PC-3 (cell line): ENCODE results near the gene PDLIM7. TPM values are rescaled to one million over a fixed set of nuclear protein-coding genes. Genes with fewer than 3 reads are reported as not detected.
A peak's percentile ranks its signal among the peaks of the same experiment; 100 is the strongest.

ENCODE experiments used
- ATAC-seq: fragments of 200-7000 bp; cut with Tn5 transposase; 2 replicates; pipeline ENCODE4 v1.9.1; 2020; ENCODE audit warnings: mild to moderate bottlenecking, moderate library complexity
- BruUV-seq: library from RNA; stranded (reverse); fragments of 400-500 nt; replicated peaks from 2 replicates; lab custom pipeline; 2021; lab: Mats Ljungman, UMichigan
- CTCF ChIA-PET: fragments of 300-600 bp; sonication (Branson Sonifier 250); formaldehyde crosslinking; loops from one replicate; lab custom pipeline; 2022; ENCODE audit warnings: antibody characterized with exemption; lab: Charles Lee
- POLR2A ChIA-PET: fragments of 300-600 bp; sonication (Branson Sonifier 250); formaldehyde crosslinking; loops from one replicate; lab custom pipeline; 2022; ENCODE audit warnings: antibody characterized with exemption; ENCODE audit not compliant: unreplicated experiment; lab: Charles Lee
- DNase-seq: peaks from one replicate; pipeline ENCODE4 v3.0.0-alpha.2; 2015
- H2AFZ ChIP-seq: fragments of 300-600 bp; sonication (generic); 2 replicates; pipeline ENCODE4 v1.6.0; 2016; ENCODE audit warnings: antibody characterized with exemption, low read length
- H3F3A ChIP-seq: fragments of 300-600 bp; sonication (generic); one replicate; pipeline ENCODE4 v1.6.0; 2017; ENCODE audit warnings: antibody characterized with exemption, low read length, control low read depth, mild to moderate bottlenecking; ENCODE audit not compliant: unreplicated experiment
- H3K27ac ChIP-seq: fragments of 300-600 bp; sonication (generic); 2 replicates; pipeline ENCODE4 v1.5.1; 2016; ENCODE audit warnings: mild to moderate bottlenecking, low read length
- H3K27me3 ChIP-seq: fragments of 300-600 bp; sonication (generic); 2 replicates; pipeline ENCODE4 v1.6.1; 2016; ENCODE audit warnings: low read length, mixed read lengths
- H3K36me3 ChIP-seq: fragments of 300-600 bp; sonication (generic); 2 replicates; pipeline ENCODE4 v1.6.1; 2016; ENCODE audit warnings: low read depth, mixed run types, low read length, mixed read lengths
- H3K4me1 ChIP-seq: fragments of 300-600 bp; sonication (generic); 2 replicates; pipeline ENCODE4 v1.5.1; 2016; ENCODE audit warnings: low read length; ENCODE audit not compliant: insufficient read depth
- H3K4me2 ChIP-seq: fragments of 300-600 bp; sonication (generic); 2 replicates; pipeline ENCODE4 v1.6.0; 2016; ENCODE audit warnings: low read length
- H3K4me3 ChIP-seq: fragments of 300-600 bp; sonication (generic); 2 replicates; pipeline ENCODE4 v1.5.1; 2016; ENCODE audit warnings: mild to moderate bottlenecking, low read length, mixed read lengths
- H3K79me2 ChIP-seq: fragments of 300-600 bp; sonication (generic); 2 replicates; pipeline ENCODE4 v1.6.1; 2017; ENCODE audit warnings: low read length, mixed read lengths
- H3K9ac ChIP-seq: fragments of 300-600 bp; sonication (generic); 2 replicates; pipeline ENCODE4 v1.6.0; 2016; ENCODE audit warnings: mild to moderate bottlenecking, low read length
- H3K9me2 ChIP-seq: fragments of 300-600 bp; sonication (generic); replicated peaks from 2 replicates; pipeline ENCODE4 v1.6.1; 2016; ENCODE audit warnings: mixed run types, low read length, mixed read lengths
- H3K9me3 ChIP-seq: fragments of 300-600 bp; sonication (generic); 2 replicates; pipeline ENCODE4 v1.6.1; 2016; ENCODE audit warnings: low read length, mixed read lengths
- H4K20me1 ChIP-seq: fragments of 300-600 bp; sonication (generic); 2 replicates; pipeline ENCODE4 v1.6.1; 2016; ENCODE audit warnings: low read length, mixed read lengths
- CTCF ChIP-seq: fragments of 300-600 bp; sonication (generic); conservative IDR thresholded peaks from 2 replicates; pipeline ENCODE4 v1.5.1; 2017; ENCODE audit warnings: antibody characterized with exemption, low read depth, mild to moderate bottlenecking, low read length
- EZH2 ChIP-seq: fragments of 300-600 bp; sonication (generic); IDR thresholded peaks from one replicate; pipeline ENCODE4 v1.6.1; 2017; ENCODE audit warnings: antibody characterized with exemption, mild to moderate bottlenecking, low read length; ENCODE audit not compliant: unreplicated experiment
- EZH2phosphoT487 ChIP-seq: fragments of 300-600 bp; sonication (generic); IDR thresholded peaks from 2 replicates; pipeline ENCODE4 v1.6.1; 2018; ENCODE audit warnings: mild to moderate bottlenecking, antibody characterized with exemption, low read length, borderline replicate concordance
- intact Hi-C: fragments of 100-400 bp; cut with micrococcal nuclease; formaldehyde crosslinking; loops from 2 replicates; pipeline ENCODE4 v1.9.0; 2023
- total RNA-seq: library from RNA; depleted of rRNA; stranded (reverse); fragments of >200 nt; gene quantifications from 2 replicates; pipeline ENCODE4 v1.2.3, GENCODE V29; 2014

Gene PDLIM7
- total RNA-seq, 1 experiment from 2014 or later, result 159 TPM

- TF ChIP-seq EZH2, result no peak
- TF ChIP-seq EZH2phosphoT487, result no peak
- TF ChIP-seq CTCF, result no peak
- Histone ChIP-seq H3K4me2 (peak overlapping the region; percentile 99), H3K27ac (peak overlapping the region; percentile 93), H3K9me2 (no peaks in the 10 kb centered on the region), H3K36me3 (peaks cover 16% of the 10 kb centered on the region), H2AFZ (peak overlapping the region; percentile 42; the same call in 1 of the 2 replicates), H3K4me1 (peaks cover 41% of the 10 kb centered on the region), H4K20me1 (peaks cover 8% of the 10 kb centered on the region; the same call in 1 of the 2 replicates), H3F3A (peaks cover 4% of the 10 kb centered on the region), H3K9ac (peak overlapping the region; percentile 84), H3K4me3 (peak overlapping the region; percentile 76), H3K9me3 (no peaks in the 10 kb centered on the region), H3K27me3 (no peaks in the 10 kb centered on the region), H3K79me2 (peaks cover 43% of the 10 kb centered on the region)
- ATAC-seq, result peak; percentile 45
- intact Hi-C loops, result loop anchor here (1.0 to 5.0 kb wide), 4 partner anchors 26 to 195 kb away; partner anchors contain the start of genes PRELID1 and RAB24
- peak; percentile 90 for DNase-seq
- CTCF ChIA-PET, result interaction anchor here (0.6 to 1.4 kb wide), 8 partner anchors 25 to 184 kb away, joined by 3 to 7 read pairs (median 4); no protein-coding TSS in a partner anchor
- BruUV-seq, result no TSS peak
- POLR2A ChIA-PET, result interaction anchor here (0.9 to 1.0 kb wide), 4 partner anchors 24 to 50 kb away, joined by 3 to 6 read pairs (median 4); no protein-coding TSS in a partner anchor
These were observed 595 bp downstream of the PDLIM7 start for GRCh38 chr5:177496727-177497291.

DNA sequence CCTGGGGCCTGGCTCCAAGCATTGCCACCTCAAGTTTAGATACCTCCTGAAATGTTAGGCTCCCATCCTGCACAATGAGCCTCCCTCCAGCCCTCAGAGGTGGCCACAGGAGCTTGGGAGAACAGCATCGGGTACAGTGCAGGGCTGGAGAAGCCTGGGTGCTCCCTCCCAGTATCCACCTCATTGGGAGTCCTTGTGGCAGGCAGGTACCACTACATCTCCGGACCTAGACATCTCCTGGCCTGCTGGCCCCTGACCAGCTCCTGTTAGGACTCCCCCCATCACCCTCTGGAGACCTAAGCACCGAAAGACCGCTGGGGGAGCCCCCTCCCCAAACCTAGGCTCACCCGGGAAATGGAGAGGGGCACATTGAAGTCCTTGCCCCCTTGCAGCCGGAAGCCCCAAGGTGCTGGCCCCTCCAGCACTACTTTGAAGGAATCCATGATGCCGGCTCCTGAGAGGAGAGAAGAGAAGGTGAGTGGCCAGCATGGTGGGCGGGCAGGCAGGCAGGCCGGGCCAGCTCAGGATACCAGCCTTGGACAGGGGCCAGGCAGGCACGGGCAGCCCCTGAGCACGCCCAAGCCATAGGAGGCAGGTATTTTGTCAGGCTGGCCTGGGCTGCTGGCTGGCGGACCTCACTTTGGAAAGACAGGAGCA lies 1.2 kb downstream of the PDLIM7 start:
- Histone ChIP-seq H3K4me3 (peak overlapping the region; percentile 76), H3K9me2 (no peaks in the 10 kb centered on the region), H2AFZ (no peak overlapping the region), H3K36me3 (peaks cover 20% of the 10 kb centered on the region), H3K4me2 (peak overlapping the region; percentile 99), H3K27me3 (no peaks in the 10 kb centered on the region), H3K9ac (peak overlapping the region; percentile 84), H3K9me3 (no peaks in the 10 kb centered on the region), H4K20me1 (peaks cover 8% of the 10 kb centered on the region; the same call in 1 of the 2 replicates), H3K4me1 (peaks cover 41% of the 10 kb centered on the region), H3K79me2 (peaks cover 43% of the 10 kb centered on the region), H3K27ac (peak overlapping the region; percentile 93), H3F3A (peaks cover 4% of the 10 kb centered on the region)
- intact Hi-C loops, result loop anchor here (2.0 to 5.0 kb wide), 2 partner anchors 93 to 194 kb away; partner anchors contain the start of genes PRELID1 and RAB24
- ATAC-seq, result peak; percentile 17
- peak; percentile 58 for DNase-seq
- TF ChIP-seq EZH2, result no peak
- TF ChIP-seq CTCF, result peak; percentile 54
- ChIA-PET CTCF (interaction anchor here (0.7 to 1.0 kb wide), 4 partner anchors 24 to 92 kb away, joined by 3 to 5 read pairs (median 4); no protein-coding TSS in a partner anchor), POLR2A (no interaction called here)
- BruUV-seq, result no TSS peak
